Activated T-cell treated with anti-CD3 and anti-CD28 coated beads for 24 hours (primary cell): ENCODE data around the gene PCDHGA5.
"Not testable (repeated sequence)": the region's sequence is repeated elsewhere in the genome, so short reads cannot be mapped to it uniquely, and the experiment has no call there.

Experiments used
- DNase-seq: peaks from one replicate; pipeline ENCODE4 v3.0.0-alpha.2; 2020; ENCODE audit warnings: low read depth

Gene PCDHGA5

GRCh38 chr5:141363952-141364660, at the start of gene PCDHGA5:
TSS of gene PCDHGA5 (plus strand) at chr5:141364162. CDS start at chr5:141364331, 169 bp downstream.
- no peak for DNase-seq

GRCh38 chr5:141316963-141317362, 47.0 kb upstream of the PCDHGA5 start:
- not testable (repeated sequence) for DNase-seq

GRCh38 chr5:141319202-141319601, 44.8 kb upstream of the PCDHGA5 start:
- DNase-seq = no peak

GRCh38 chr5:141319699-141320098, 44.3 kb upstream of the PCDHGA5 start:
- DNase-seq = no peak

- peak; percentile 89 for DNase-seq
These were observed 43.5 kb upstream of the PCDHGA5 start, which contains the start of gene TAF7 for GRCh38 chr5:141320225-141321169. TSS of gene TAF7 (minus strand) at chr5:141320784. CDS start at chr5:141320044, 740 bp downstream.

GRCh38 chr5:141322261-141322660, 41.7 kb upstream of the PCDHGA5 start:
- DNase-seq = no peak

GRCh38 chr5:141326088-141326854, 37.7 kb upstream of the PCDHGA5 start:
- DNase-seq = peak; percentile 63

GRCh38 chr5:141328231-141328630, 35.7 kb upstream of the PCDHGA5 start:
- DNase-seq = no peak

- DNase-seq = no peak
These were observed 33.5 kb upstream of the PCDHGA5 start, which contains the start of gene PCDHGA1 for GRCh38 chr5:141330299-141331080. TSS of gene PCDHGA1 (plus strand) at chr5:141330514.

GRCh38 chr5:141332571-141332970, 31.4 kb upstream of the PCDHGA5 start:
- not testable (repeated sequence) for DNase-seq

GRCh38 chr5:141338538-141339306, 25.2 kb upstream of the PCDHGA5 start, which contains the start of gene PCDHGA2:
TSS of gene PCDHGA2 (plus strand) at chr5:141338760.
- DNase-seq = no peak

- not testable (repeated sequence) for DNase-seq
These were observed 23.1 kb upstream of the PCDHGA5 start for GRCh38 chr5:141340781-141341354.

- no peak for DNase-seq
These were observed 21.2 kb upstream of the PCDHGA5 start for GRCh38 chr5:141342773-141343172.

- DNase-seq = no peak
These were observed 20.6 kb upstream of the PCDHGA5 start, which contains the start of gene PCDHGA3 for GRCh38 chr5:141343242-141343952. TSS of gene PCDHGA3 (plus strand) at chr5:141343829. CDS start at chr5:141344034, 205 bp downstream.

GRCh38 chr5:141343953-141344463, 20.0 kb upstream of the PCDHGA5 start:
- DNase-seq = no peak

- no peak for DNase-seq
These were observed 18.6 kb upstream of the PCDHGA5 start for GRCh38 chr5:141345327-141345726.

GRCh38 chr5:141346017-141346416, 17.9 kb upstream of the PCDHGA5 start:
- DNase-seq = not testable (repeated sequence)

GRCh38 chr5:141349917-141350619, 13.9 kb upstream of the PCDHGA5 start, which contains the start of gene PCDHGB1:
TSS of gene PCDHGB1 (plus strand) at chr5:141350099. CDS start at chr5:141350261, 162 bp downstream.
- no peak for DNase-seq
